ENCODE data around the gene CAMK2D.

Gene CAMK2D

DNA sequence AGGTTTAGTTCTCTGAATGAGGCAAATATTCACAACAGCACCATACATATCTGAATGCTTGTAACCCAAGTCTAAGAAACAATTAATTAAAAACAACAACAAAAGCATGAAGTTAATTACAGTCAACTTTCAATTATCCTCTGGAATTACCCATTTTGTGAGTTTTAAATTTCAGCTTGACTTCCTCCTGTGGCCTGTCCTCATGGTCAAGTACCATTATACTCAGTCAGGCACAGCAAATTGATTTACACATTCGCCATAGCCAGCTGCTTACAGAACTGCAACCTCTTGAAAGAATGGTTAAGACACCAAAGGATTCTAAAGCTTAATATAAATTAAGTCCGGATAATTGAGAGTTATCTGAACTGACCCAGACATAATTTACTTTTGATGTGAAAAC, 306.5 kb downstream of the CAMK2D start:
- H3K4me3 ChIP-seq (ENCODE audit: low read depth, low read length): no peak overlapping the region
- TF ChIP-seq CTCF (IDR thresholded peaks at IDR 0.05; ENCODE audit: insufficient read depth, low read depth, low read length, missing control alignments): no peak
- no peak for DNase-seq (ENCODE audit: low read depth)

GRCh38 chr4:113452868-113453620, 308.5 kb downstream of the CAMK2D start:
- no peak for TF ChIP-seq CTCF (IDR thresholded peaks at IDR 0.05; ENCODE audit: insufficient read depth, low read depth, low read length, missing control alignments)
- peak; percentile 5 for DNase-seq (ENCODE audit: low read depth)
- H3K4me3 ChIP-seq (ENCODE audit: low read depth, low read length): no peak overlapping the region

- no peak overlapping the region for H3K4me3 ChIP-seq (ENCODE audit: low read depth, low read length)
- TF ChIP-seq CTCF (IDR thresholded peaks at IDR 0.05; ENCODE audit: insufficient read depth, low read depth, low read length, missing control alignments): no peak
- DNase-seq (ENCODE audit: low read depth): no peak
Observed at GRCh38 chr4:113452152-113452551, 309.4 kb downstream of the CAMK2D start.

- TF ChIP-seq CTCF (IDR thresholded peaks at IDR 0.05; ENCODE audit: insufficient read depth, low read depth, low read length, missing control alignments): no peak
Observed at GRCh38 chr4:113450295-113451080, 311.1 kb downstream of the CAMK2D start.

DNA sequence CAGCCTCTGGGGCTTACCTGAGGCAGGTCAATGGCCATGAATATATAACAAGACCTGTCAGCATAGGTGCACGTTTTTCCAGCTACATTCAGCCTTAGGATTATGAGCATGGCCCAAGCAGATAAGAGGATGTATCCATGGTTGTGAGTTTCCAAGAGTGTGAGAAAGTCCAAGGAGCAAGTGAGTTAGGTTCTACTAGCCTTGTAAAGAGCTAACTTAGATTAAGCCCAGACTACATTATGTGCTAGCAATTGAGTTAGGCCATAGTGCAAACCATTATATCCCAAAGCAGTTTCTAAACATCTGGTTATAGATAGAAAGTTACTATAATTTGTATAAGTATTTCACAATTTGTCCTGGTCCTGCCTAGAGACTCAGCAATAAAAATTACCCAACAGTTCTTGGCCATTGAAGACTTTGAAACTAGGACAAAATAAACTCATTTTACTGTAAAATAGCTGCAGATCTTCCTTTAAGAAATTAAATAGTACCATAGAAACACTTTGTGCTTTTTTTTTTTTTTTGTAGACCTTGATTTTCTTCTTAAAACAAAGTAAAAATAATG, 312.0 kb downstream of the CAMK2D start:
- no peak for TF ChIP-seq CTCF (IDR thresholded peaks at IDR 0.05; ENCODE audit: insufficient read depth, low read depth, low read length, missing control alignments)
- DNase-seq (ENCODE audit: low read depth): no peak
- H3K4me3 ChIP-seq (ENCODE audit: low read depth, low read length): no peak overlapping the region

More at GRCh38 chr4:113450295-113451080, 311.1 kb downstream of the CAMK2D start:
- no peak for DNase-seq (ENCODE audit: low read depth)
- no peak overlapping the region for H3K4me3 ChIP-seq (ENCODE audit: low read depth, low read length)

DNA sequence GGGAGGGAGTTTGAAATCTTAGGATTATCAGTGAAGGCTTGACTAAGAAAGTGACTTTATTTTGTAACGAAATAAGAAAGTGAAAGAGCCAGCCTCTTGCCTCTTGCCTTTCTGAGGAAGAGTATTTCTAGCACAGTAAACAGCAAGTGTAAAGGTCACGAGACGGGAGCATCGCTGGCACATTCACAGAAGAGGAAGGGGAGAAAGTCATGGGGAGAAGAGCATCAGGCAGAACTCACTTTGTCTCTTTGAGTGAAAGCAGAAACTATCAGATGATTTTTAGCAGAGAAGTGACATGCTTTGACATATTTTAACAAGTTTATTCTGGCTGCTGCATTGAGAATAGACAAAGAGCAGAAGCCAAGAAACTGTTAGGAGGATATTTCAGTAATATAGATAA, 313.8 kb downstream of the CAMK2D start:
- no peak for DNase-seq (ENCODE audit: low read depth)
- no peak for TF ChIP-seq CTCF (IDR thresholded peaks at IDR 0.05; ENCODE audit: insufficient read depth, low read depth, low read length, missing control alignments)
- no peak overlapping the region for H3K4me3 ChIP-seq (ENCODE audit: low read depth, low read length)

Measured in GM12865 (cell line).